ENCODE data around the gene ZKSCAN3.
"Not testable (repeated sequence)": the region's sequence is repeated elsewhere in the genome, so short reads cannot be mapped to it uniquely, and the experiment has no call there.

ZKSCAN3 gene

DNA sequence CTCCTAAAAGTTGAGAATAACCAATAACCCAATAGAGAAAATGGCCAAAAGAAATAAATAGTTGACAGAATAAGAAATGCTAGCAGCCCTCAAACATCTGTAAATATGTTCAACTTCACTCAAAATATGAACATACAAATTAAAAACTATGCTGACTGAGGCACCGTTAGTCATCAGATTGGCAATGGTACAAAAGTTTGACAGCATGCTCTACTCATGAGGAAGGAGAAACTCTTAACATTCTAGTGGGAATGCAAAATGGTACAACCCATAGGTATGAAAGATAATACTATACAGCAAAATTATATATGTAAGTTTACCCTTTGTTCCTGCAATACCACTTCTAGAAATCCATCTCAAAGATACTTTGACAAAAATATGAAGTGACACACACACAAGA lies 51.4 kb downstream of the ZKSCAN3 start:
- no peak for TF ChIP-seq ZNF565 (CRISPR knock-in tag; conservative IDR thresholded peaks at IDR 0.05; ENCODE audit: low read depth)
- TF ChIP-seq PPARA (CRISPR knock-in tag; IDR thresholded peaks at IDR 0.05; ENCODE audit: borderline replicate concordance): no peak
- TF ChIP-seq, protein P1, sequence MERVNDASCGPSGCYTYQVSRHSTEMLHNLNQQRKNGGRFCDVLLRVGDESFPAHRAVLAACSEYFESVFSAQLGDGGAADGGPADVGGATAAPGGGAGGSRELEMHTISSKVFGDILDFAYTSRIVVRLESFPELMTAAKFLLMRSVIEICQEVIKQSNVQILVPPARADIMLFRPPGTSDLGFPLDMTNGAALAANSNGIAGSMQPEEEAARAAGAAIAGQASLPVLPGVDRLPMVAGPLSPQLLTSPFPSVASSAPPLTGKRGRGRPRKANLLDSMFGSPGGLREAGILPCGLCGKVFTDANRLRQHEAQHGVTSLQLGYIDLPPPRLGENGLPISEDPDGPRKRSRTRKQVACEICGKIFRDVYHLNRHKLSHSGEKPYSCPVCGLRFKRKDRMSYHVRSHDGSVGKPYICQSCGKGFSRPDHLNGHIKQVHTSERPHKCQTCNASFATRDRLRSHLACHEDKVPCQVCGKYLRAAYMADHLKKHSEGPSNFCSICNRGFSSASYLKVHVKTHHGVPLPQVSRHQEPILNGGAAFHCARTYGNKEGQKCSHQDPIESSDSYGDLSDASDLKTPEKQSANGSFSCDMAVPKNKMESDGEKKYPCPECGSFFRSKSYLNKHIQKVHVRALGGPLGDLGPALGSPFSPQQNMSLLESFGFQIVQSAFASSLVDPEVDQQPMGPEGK (CRISPR knock-in tag; IDR thresholded peaks at IDR 0.05; ENCODE audit: borderline replicate concordance): no peak
- TF ChIP-seq TOX (CRISPR knock-in tag; IDR thresholded peaks at IDR 0.05; ENCODE audit: borderline replicate concordance): no peak
- TF ChIP-seq ESRRG (CRISPR knock-in tag; IDR thresholded peaks at IDR 0.05): no peak
- ATAC-seq: no peak

DNA sequence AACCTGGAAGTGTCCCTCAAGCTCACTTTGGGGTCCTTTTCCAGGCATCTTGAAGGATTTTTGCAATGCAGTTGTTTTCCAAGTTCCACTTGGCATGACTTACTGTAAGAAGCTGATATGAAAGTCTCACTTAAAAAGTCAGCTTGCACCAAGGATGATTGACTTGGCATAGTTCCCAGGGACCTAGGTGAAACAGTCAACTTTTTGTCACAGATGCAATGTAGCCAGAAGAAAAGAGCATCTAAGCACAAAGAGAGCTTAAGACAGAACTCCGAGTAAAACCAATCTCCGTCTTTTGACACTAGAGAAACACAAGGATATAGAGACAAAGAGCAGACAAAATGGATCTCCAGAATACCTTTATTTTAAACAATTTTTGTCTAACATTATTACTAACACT lies 52.5 kb downstream of the ZKSCAN3 start:
- ATAC-seq: no peak
- TF ChIP-seq CSDC2 (CRISPR knock-in tag; IDR thresholded peaks at IDR 0.05) (no peak), ISL1 (CRISPR knock-in tag; IDR thresholded peaks at IDR 0.05) (no peak), ESRRG (CRISPR knock-in tag; IDR thresholded peaks at IDR 0.05) (no peak), BACH2 (CRISPR knock-in tag; IDR thresholded peaks at IDR 0.05; ENCODE audit: borderline replicate concordance) (no peak), SNAI2 (CRISPR knock-in tag; IDR thresholded peaks at IDR 0.05) (no peak), OSR1 (CRISPR knock-in tag; IDR thresholded peaks at IDR 0.05) (no peak), TCF4 (CRISPR knock-in tag; IDR thresholded peaks at IDR 0.05; ENCODE audit: borderline replicate concordance) (no peak), TOX (CRISPR knock-in tag; IDR thresholded peaks at IDR 0.05; ENCODE audit: borderline replicate concordance) (no peak), ZNF565 (CRISPR knock-in tag; conservative IDR thresholded peaks at IDR 0.05; ENCODE audit: low read depth) (no peak), GLIS3 (CRISPR knock-in tag; IDR thresholded peaks at IDR 0.05) (no peak), ZNF70 (CRISPR knock-in tag; IDR thresholded peaks at IDR 0.05) (no peak), ZNF8 (CRISPR knock-in tag; IDR thresholded peaks at IDR 0.05) (no peak), ZFP3 (CRISPR knock-in tag; IDR thresholded peaks at IDR 0.05) (no peak), PPARA (CRISPR knock-in tag; IDR thresholded peaks at IDR 0.05; ENCODE audit: borderline replicate concordance) (no peak), RARB (CRISPR knock-in tag; IDR thresholded peaks at IDR 0.05) (no peak)
- TF ChIP-seq, protein P2, sequence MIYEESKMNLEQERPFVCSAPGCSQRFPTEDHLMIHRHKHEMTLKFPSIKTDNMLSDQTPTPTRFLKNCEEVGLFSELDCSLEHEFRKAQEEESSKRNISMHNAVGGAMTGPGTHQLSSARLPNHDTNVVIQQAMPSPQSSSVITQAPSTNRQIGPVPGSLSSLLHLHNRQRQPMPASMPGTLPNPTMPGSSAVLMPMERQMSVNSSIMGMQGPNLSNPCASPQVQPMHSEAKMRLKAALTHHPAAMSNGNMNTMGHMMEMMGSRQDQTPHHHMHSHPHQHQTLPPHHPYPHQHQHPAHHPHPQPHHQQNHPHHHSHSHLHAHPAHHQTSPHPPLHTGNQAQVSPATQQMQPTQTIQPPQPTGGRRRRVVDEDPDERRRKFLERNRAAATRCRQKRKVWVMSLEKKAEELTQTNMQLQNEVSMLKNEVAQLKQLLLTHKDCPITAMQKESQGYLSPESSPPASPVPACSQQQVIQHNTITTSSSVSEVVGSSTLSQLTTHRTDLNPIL (CRISPR knock-in tag; IDR thresholded peaks at IDR 0.05; ENCODE audit: low read depth): no peak
- TF ChIP-seq, protein P3, sequence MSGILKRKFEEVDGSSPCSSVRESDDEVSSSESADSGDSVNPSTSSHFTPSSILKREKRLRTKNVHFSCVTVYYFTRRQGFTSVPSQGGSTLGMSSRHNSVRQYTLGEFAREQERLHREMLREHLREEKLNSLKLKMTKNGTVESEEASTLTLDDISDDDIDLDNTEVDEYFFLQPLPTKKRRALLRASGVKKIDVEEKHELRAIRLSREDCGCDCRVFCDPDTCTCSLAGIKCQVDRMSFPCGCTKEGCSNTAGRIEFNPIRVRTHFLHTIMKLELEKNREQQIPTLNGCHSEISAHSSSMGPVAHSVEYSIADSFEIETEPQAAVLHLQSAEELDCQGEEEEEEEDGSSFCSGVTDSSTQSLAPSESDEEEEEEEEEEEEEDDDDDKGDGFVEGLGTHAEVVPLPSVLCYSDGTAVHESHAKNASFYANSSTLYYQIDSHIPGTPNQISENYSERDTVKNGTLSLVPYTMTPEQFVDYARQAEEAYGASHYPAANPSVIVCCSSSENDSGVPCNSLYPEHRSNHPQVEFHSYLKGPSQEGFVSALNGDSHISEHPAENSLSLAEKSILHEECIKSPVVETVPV (CRISPR knock-in tag; IDR thresholded peaks at IDR 0.05): no peak
- TF ChIP-seq, protein P4, sequence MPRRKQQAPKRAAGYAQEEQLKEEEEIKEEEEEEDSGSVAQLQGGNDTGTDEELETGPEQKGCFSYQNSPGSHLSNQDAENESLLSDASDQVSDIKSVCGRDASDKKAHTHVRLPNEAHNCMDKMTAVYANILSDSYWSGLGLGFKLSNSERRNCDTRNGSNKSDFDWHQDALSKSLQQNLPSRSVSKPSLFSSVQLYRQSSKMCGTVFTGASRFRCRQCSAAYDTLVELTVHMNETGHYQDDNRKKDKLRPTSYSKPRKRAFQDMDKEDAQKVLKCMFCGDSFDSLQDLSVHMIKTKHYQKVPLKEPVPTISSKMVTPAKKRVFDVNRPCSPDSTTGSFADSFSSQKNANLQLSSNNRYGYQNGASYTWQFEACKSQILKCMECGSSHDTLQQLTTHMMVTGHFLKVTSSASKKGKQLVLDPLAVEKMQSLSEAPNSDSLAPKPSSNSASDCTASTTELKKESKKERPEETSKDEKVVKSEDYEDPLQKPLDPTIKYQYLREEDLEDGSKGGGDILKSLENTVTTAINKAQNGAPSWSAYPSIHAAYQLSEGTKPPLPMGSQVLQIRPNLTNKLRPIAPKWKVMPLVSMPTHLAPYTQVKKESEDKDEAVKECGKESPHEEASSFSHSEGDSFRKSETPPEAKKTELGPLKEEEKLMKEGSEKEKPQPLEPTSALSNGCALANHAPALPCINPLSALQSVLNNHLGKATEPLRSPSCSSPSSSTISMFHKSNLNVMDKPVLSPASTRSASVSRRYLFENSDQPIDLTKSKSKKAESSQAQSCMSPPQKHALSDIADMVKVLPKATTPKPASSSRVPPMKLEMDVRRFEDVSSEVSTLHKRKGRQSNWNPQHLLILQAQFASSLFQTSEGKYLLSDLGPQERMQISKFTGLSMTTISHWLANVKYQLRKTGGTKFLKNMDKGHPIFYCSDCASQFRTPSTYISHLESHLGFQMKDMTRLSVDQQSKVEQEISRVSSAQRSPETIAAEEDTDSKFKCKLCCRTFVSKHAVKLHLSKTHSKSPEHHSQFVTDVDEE (CRISPR knock-in tag; IDR thresholded peaks at IDR 0.05): no peak
- TF ChIP-seq, protein P5, sequence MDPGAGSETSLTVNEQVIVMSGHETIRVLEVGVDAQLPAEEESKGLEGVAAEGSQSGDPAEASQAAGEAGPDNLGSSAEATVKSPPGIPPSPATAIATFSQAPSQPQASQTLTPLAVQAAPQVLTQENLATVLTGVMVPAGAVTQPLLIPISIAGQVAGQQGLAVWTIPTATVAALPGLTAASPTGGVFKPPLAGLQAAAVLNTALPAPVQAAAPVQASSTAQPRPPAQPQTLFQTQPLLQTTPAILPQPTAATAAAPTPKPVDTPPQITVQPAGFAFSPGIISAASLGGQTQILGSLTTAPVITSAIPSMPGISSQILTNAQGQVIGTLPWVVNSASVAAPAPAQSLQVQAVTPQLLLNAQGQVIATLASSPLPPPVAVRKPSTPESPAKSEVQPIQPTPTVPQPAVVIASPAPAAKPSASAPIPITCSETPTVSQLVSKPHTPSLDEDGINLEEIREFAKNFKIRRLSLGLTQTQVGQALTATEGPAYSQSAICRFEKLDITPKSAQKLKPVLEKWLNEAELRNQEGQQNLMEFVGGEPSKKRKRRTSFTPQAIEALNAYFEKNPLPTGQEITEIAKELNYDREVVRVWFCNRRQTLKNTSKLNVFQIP (CRISPR knock-in tag; IDR thresholded peaks at IDR 0.05; ENCODE audit: borderline replicate concordance, low read depth): no peak
- TF ChIP-seq, protein P1 (CRISPR knock-in tag; IDR thresholded peaks at IDR 0.05; ENCODE audit: borderline replicate concordance): no peak

DNA sequence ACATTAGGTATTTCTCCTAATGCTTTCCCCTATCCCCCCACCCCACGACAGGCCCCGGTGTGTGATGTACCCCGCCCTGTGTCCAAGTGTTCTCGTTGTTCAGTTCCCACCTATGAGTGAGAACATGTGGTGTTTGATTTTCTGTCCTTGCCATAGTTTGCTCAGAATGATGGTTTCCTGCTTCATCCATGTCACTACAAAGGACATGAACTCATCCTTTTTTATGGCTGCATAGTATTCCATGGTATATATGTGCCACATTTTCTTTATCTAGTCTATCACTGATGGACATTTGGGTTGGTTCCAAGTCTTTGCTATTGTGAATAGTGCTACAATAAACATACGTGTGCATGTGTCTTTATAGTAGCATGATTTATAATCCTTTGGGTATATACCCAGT lies 54.2 kb downstream of the ZKSCAN3 start:
- not testable (repeated sequence) for ATAC-seq
